GM12864 (cell line): ENCODE data around the gene PTCD3.

Source experiments
- DNase-seq: peaks from one replicate; pipeline ENCODE4 v3.0.0-alpha.2; 2011; ENCODE audit warnings: low read depth
- H3K4me3 ChIP-seq: 2 replicates; pipeline ENCODE4 v1.5.1; 2011; ENCODE audit warnings: mild to moderate bottlenecking, low read depth, low read length, control low read depth
- CTCF ChIP-seq: IDR thresholded peaks from 2 replicates; pipeline ENCODE4 v1.5.1; 2011; ENCODE audit warnings: low read depth, mild to moderate bottlenecking, moderate library complexity, low read length, control low read depth, inconsistent platforms; ENCODE audit errors: missing control alignments

PTCD3 gene

DNA sequence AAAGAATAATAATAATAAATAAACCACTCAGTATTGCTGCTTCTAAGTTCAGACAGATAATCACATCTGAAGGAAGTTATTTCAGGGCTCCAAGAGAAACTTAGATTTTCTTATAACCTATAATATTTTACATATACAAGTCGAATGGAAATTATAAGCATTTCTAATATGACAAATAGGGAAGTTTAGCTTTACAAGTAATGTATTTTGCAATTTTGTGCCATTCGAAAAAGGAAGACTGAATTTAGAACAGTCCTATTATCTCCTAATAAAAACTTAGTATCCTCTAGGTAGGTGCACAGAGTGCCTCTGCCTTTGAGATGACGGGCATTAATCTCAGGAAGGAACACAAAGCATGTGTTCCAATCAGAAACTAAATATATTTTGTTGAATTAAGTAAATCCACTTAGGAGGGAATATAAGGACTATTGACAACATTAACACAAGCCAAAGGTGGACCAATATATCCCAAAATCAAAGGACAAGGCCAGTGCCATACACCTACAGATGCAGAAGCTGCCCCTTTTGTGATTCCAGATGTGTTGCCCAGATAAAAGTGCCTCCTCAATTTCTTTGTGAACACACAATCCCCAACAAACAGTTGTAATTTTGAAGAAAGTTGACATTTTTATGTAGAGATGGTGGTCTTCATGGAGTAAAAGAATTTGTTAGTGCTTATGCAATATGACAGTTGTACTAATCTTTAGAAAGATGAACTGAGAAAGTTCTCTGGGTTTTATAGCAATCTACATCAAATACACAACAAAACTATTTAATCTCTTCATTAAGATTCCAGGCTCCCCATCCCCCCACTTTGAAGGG is 36.6 kb downstream of the PTCD3 start:
- no peak for DNase-seq
- H3K4me3 ChIP-seq: no peak overlapping the region
- no peak for TF ChIP-seq CTCF

DNA sequence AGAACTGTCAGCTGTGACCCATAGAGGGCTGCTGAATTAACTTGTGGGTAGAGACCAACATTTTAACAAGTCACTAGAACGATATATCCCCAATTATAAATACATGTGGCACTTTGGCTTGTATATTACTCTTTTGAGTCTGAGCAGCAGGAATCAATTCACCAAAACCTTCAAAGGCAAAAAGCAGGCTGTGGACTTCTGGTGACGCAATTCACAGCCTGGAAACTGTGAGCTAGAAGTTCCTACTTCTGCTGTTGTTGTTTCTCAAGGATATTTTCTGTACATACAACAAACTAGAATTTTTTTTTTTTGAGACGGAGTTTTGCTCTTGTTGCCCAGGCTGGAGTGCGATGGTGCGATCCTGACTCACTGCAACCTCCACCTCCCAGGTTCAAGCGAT is 37.3 kb downstream of the PTCD3 start:
- TF ChIP-seq CTCF: no peak
- no peak overlapping the region for H3K4me3 ChIP-seq
- DNase-seq: no peak

DNA sequence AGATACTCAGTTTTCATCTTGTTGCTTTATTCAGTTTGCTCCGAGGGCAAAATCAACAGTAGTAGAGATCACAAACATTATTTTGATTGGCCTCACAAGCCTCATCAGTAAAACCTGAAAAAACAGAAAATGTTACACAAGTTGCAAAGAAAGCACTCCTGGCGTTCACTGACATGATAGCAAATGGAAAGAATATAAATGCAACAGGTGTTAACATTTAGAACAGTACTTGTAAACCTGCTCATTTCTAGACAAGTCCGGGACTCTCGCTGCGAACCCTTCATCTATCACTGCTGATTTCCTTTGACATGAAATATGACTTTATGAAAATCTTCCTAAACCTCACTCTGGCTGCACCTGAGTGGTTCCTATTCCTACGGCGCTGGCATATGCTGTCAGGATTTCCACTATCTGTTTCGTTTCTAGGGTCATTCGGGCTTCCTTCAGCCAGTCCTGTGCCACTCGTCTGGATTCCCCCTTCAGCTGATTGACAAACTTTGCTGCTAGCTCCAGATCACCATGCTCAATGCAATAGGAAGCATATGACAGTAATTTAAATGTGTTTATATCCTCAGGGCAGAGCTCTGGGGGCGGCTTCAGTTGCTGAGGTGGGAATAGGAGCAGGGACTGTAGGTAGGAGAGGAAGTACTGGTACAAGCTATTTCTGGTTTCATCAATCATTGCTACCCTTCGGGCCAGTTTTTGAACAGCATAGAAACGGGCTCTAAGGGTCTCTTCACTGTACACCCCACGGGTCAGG is 38.1 kb downstream of the PTCD3 start:
- no peak overlapping the region for H3K4me3 ChIP-seq
- DNase-seq: no peak
- no peak for TF ChIP-seq CTCF

GRCh38 chr2:86147793-86148192 is 41.8 kb downstream of the PTCD3 start:
- DNase-seq: no peak
- no peak overlapping the region for H3K4me3 ChIP-seq
- no peak for TF ChIP-seq CTCF

- DNase-seq: no peak
- no peak for TF ChIP-seq CTCF
- H3K4me3 ChIP-seq: no peak overlapping the region
Measured at GRCh38 chr2:86150502-86150901, 44.5 kb downstream of the PTCD3 start.

DNA sequence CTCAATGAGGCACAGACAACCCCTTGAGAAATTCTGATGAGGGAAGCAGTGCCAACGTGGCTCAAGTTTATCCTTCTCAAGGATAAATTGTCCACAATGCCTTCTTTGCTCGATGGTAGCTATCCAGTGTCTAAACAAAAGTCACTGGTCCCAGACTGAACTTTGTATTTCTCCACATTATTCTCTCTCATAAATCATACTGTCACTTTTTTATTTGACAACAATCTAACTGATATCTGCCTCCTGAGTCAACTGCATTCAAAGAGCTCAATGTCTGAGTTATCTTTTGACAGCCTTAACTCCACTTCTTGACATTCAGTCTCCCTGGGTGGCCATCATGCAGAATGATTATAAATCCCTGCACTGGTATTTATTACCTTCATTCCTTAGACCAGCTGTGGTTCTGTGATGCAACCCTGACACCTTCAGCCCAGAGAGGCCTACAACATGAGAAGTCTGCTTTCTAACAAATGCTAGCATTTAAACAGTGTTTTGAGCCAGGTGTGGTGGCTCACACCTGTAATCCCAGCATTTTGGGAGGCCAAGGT is 51.0 kb downstream of the PTCD3 start:
- H3K4me3 ChIP-seq: no peak overlapping the region
- no peak for TF ChIP-seq CTCF
- DNase-seq: no peak

DNA sequence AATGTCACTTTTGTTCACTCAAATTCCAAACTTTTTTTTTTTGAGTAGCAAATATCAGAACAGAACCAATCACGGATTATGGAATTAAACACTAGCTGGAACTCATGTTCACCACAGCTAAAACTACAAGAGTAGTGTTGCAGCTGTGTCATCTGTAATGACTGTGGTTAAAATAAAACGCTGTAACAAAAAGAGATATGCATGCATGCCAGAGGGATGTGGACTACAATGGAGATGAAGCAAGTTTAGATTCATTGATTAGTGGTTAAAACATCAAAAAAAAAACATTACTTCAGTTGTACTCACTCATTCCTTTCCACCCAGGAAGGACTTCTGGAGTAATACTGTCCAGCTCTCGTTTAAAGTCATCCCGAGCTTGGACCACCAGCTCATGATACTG is 52.3 kb downstream of the PTCD3 start:
- TF ChIP-seq CTCF: no peak
- no peak overlapping the region for H3K4me3 ChIP-seq
- no peak for DNase-seq
